TTC549 (cell line): Measurements from ENCODE around the gene PJA1.

Experiments
- FAIRE-seq: peaks from 2 replicates; lab custom pipeline; 2012; peaks lifted over from hg19 to GRCh38; lab: Jason Lieb, UNC

The PJA1 gene

DNA sequence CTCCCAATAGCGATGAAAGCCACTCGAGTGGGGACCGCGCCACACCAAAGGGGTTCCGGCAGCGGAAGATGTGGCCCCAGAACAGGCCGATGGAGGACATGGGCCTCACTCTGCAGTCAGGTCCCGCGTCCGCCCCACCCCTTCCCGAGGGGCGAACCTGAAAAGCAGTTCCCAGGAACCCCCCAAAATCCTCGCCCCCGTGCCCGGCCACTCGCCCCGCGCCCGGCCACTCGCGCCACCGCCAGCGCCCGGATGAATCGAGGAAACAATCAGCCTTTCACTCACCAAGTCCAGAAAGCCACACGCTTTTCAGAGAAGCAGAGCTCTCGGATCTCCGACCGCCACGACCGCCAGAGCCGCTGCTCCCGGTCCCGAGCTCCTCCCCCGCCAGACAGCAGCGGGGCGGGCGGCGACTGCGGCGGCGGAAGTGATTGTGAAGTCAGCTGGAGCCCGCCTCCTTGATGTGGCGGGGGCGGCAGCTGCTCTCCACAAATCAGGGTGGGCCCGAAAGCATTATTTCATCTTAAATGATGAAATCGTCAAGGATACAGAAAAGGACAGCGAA is at the start of gene PJA1:
Gene PJA1, minus strand, starts transcription at position 367 of the 565 bp plus-strand sequence. CDS start 2,380 bp downstream, outside the sequence.
- FAIRE-seq = no peak

- no peak for FAIRE-seq
Observed at GRCh38 chrX:69214463-69214862, 49.2 kb upstream of the PJA1 start.

DNA sequence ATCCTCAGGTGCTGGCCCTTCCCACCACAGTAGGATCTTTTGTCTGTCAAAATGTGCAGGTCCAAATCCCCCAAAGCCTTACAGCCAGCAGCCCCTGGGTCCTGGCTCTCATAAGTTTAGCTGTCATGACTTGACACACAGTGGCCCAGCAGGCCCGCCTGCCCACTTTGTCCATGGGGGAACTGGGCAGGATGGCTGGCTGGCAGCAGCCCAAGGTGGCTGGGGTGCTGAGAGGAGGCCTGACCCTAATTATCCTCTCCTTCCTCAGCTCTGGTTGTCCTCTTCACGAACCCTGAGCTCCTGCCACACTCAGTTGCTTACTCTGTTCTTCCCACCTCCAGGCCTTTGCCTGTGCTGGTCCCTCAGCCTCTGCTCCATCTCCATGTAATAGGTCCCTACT is 46.4 kb upstream of the PJA1 start:
- no peak for FAIRE-seq

GRCh38 chrX:69210581-69210980 is 45.3 kb upstream of the PJA1 start:
- FAIRE-seq = no peak

DNA sequence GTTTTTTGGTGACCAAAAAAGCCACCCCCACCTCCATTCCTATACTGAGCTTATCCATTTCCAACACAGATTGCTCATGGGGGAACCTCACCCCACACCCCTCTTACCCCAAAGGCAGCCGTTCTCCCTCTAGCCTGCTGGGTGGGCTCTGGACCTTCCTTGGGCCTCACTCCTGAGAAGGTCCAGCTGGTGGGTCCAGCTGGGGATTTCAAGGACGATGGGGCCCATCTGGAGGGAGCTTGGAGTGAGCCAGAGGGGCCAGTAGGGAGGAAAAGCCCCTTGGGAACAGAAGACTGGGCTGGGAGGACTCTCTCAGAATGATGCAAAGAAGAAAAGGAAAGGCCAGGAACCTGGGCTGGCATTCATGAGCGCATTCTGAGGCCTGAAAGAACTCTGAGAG is 42.0 kb upstream of the PJA1 start:
- no peak for FAIRE-seq

- FAIRE-seq = no peak
Observed at GRCh38 chrX:69203638-69204037, 38.4 kb upstream of the PJA1 start.

- FAIRE-seq = no peak
Observed at GRCh38 chrX:69197690-69198089, 32.4 kb upstream of the PJA1 start.

GRCh38 chrX:69196666-69197065 is 31.4 kb upstream of the PJA1 start:
- FAIRE-seq = no peak

DNA sequence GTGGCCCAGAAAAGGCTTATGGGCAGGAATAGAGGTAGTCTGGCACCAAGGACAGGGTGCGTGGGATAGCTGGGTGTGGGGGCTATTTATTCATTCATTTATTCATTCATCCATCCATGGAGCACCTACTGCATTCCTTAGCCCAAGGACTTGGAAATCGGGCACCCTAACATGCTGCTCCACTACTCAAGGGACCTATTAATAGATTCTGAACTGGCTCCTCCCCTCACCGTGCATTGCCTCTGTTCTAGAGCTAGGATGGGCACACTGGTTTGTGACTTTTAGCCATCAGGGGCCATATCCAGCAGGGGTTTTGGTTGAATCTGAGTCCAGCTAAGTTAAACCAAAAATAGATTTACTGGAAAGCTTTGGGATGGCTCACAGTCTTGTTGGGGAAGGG is 30.6 kb upstream of the PJA1 start:
- FAIRE-seq = no peak

DNA sequence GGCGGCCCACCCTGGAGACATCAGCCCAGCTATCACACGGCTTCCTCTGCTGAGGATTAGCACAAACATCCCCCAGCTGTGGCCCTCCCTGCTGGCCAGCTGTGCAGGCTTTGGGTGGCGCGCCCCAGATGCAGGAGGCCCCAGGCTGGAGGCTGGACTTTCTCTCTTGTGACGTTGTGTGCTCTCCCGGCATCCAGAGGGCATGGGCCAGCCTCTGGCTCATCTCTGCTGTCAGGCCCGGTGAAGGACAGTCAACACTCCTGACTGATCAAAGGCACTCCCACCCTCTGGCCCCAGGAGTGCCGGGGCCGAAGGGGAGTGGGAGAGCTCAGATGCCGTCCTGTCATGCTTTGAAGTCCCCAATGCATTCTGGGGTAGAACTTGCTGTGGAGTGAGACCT is 29.9 kb upstream of the PJA1 start:
- no peak for FAIRE-seq

GRCh38 chrX:69192603-69193002 is 27.4 kb upstream of the PJA1 start:
- no peak for FAIRE-seq

DNA sequence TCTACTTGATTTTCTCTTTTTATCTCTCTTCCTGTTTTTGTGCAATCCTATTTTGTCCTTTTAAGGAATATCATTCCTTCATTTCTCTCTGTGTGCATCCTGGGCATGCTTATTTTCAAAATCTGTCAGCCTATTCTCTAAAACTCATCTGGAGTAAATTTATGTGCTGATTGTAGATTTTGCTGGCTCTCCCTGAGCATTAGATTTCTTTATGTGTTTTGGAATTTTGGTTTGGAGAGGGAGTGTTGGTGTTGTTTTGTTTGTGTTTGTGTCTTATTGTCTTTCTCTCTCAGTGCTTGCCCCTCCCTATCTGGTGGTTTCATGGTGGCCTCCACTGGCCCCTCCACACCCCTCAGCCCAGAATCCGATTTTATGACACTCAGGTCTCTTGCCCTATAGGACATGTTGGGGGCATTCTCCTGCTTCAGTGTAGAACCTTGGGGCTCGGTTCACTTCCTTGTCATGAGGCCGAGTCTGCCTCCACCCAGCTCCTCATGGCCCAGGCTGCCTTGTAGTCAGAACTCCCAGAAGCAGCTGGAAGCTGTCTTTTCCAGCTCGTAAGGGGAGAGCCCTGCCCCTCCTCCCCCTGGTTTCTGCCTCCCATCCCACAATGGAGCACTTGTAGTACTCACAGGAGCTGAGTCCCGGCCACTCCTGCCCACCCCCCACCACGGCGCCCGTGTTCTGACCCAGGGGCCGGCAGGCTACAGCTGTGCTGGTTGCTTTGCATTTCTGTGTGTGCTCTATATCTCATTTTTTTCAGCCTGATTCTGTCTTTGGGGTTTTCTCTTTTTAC is 24.5 kb upstream of the PJA1 start:
- no peak for FAIRE-seq

DNA sequence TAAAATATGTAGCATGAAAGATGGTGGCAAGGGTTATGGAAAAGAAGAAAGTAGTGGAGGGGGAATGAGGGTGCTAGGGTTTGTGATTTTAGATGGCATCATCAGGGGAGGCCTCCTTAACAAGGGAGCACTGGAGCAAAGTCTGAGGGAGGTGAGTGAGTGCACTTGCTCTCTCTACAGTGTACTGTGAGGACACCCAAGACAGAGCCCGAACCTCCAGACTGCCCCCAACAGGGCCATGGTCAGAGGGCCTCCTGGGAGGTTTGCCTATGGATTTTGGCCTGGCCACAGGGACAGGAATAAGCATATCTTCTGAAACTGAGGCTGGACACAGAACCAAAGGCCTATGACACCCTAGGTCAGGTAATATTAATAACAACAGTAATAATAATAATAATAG is 21.4 kb upstream of the PJA1 start:
- FAIRE-seq = no peak

DNA sequence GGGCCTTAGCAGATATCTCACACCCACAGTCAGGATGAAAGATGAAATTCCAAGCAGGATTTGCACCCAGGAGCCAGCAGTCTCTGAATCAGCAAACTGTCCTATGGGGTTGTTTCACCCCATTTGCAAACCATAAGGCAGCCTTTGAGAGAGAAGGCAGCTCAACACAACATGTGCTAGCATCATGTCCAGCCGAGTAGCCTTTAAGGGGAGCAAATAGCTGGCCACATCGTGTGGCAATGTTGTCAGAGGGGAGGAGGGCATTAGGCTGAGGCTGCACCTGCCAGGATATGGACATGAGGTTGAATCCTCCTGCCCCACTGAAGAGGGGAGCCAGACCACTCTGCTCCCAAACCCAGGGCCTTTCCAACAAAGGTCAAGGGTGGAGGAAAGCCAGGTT is 20.6 kb upstream of the PJA1 start:
- no peak for FAIRE-seq

DNA sequence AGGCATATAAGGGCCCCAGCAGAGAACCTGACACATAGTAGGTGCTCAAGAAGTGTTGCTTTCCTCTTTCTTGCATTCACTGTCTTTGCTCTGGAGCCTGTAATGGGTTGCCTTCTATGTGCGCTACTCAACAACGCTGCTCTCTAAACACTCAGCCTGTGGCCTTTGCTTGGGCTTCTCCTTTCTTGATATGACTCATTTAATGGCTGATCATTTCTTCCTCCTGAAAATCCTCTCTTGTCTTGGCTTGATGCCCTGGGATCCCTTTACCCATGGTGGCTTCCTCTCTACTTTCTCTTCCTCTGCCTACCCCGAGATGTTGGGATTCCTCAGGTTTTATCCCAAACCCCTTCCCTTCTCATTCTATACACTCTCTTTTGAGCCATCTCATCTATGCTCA is 19.9 kb upstream of the PJA1 start:
- no peak for FAIRE-seq

GRCh38 chrX:69182818-69183380 is 17.6 kb upstream of the PJA1 start:
- FAIRE-seq = no peak

DNA sequence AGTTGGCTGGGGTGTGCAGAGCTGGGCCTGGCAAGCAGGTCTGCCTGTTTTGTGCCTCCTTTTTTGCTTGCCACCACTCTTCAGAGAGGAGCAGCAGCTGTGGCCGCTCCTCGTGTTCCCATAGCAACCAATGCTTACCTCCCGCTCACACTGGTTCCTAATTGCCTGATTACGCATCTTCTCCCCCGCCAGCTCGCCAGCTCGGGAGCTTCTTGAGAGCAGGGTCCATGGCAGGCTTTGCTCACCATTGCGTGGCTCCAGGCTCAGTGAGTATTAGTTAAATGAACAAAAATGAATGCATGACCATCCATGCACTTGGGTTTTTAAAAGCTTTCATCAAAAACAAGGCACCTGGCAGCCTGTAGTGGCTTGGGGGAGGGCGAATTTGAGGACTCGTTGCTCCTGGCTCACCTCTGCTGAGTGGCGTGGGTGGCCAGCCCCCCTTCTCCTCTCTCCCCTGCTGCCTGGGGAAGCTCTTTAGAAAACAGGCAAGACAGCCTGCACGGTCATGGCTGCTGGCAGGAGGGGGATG is 14.2 kb upstream of the PJA1 start:
- FAIRE-seq = no peak

- FAIRE-seq = no peak
Observed at GRCh38 chrX:69178592-69178991, 13.3 kb upstream of the PJA1 start.

GRCh38 chrX:69177511-69178162 is 12.4 kb upstream of the PJA1 start:
- FAIRE-seq = no peak

- no peak for FAIRE-seq
Observed at GRCh38 chrX:69176053-69176452, 10.8 kb upstream of the PJA1 start.

- no peak for FAIRE-seq
Observed at GRCh38 chrX:69173906-69174305, 8.7 kb upstream of the PJA1 start.

DNA sequence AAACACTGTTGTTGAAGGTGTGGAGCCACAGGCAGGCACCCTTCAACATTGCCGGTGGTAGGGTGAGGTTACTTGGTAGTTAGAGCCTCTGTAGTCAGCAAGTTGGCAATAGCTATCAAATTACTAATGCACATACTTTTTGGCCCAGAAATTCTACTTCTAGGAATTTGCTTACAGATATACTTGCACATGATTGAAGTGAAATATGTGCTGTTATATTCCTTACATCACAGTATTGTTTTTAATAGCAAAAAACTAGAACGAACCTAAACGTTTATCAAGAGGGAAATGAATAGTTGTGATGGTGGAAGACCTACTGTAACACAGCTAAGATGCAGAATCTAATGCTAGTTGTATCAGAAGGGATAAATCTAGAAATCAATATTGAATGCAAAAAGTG is 7.7 kb upstream of the PJA1 start:
- FAIRE-seq = no peak

DNA sequence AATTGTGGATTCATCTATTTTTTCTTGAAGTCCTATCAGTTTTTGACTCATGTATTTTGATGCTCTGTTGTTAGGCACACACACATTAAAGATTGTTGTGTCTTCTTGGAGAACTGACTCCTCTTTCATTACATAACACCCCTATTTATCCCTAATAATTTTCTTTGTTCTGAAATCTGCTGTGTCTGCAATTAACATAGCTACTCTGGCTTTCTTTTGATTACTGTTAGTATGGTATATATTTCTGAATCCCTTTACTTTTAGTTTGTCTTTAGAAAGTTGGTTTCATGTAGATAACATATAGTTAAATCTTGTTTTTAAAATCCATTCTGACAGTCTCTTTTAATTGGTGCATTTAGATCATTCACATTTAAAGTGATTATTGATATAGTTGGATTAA is 5.1 kb upstream of the PJA1 start:
- FAIRE-seq = no peak
